ENCODE results near the gene ATP6V1G1. TPM values are rescaled to one million over a fixed set of nuclear protein-coding genes. Genes with fewer than 3 reads are reported as not detected.
A peak's percentile ranks its signal among the peaks of the same experiment; 100 is the strongest.

ATP6V1G1 gene
- total and polyA plus RNA-seq, 2 of the 13 experiments (the other 11 are each of a cell fraction or from before 2014, with no cell fraction given): 108 to 158 TPM

- TF ChIP-seq KDM4B (CRISPR knock-in tag; IDR thresholded peaks at IDR 0.05): peak; percentile 90; the same call in 1 of the 2 replicates
- TF ChIP-seq ZNF563 (CRISPR knock-in tag; IDR thresholded peaks at IDR 0.05): peak; percentile 90
- no peak for TF ChIP-seq U2AF1 (optimal IDR thresholded peaks at IDR 0.05; ENCODE audit: low read depth, low read length)
- 0 out of 2 replicates have a peak, but pooled peaks have one; percentile 2 for TF ChIP-seq ZNF713 (CRISPR knock-in tag; IDR thresholded peaks at IDR 0.05)
- peak; percentile 21; the same call in 1 of the 2 replicates for TF ChIP-seq ZNF609 (CRISPR knock-in tag; IDR thresholded peaks at IDR 0.05; ENCODE audit: borderline replicate concordance)
- TF ChIP-seq ASH2L (IDR thresholded peaks at IDR 0.05; ENCODE audit: insufficient read length, low read depth, low read length): peak; percentile 69
- TF ChIP-seq ZNF773 (CRISPR knock-in tag; IDR thresholded peaks at IDR 0.05; ENCODE audit: borderline replicate concordance): no peak; the same call in 1 of the 2 replicates
- no peak; the same call in 1 of the 2 replicates for TF ChIP-seq ARHGAP35 (CRISPR knock-in tag; IDR thresholded peaks at IDR 0.05; ENCODE audit: borderline replicate concordance)
- peak; percentile 52; the same call in 1 of the 2 replicates for TF ChIP-seq ZBTB38 (CRISPR knock-in tag; IDR thresholded peaks at IDR 0.05)
- TF ChIP-seq TCF12 (IDR thresholded peaks at IDR 0.05): no peak
- no peak for TF ChIP-seq TCF12 (CRISPR knock-in tag; IDR thresholded peaks at IDR 0.05)
- no peak for TF ChIP-seq SRSF9 (IDR thresholded peaks at IDR 0.05; ENCODE audit: borderline replicate concordance, insufficient read depth, low read depth, low read length, poor library complexity, severe bottlenecking)
- TF ChIP-seq PPARG (CRISPR knock-in tag; conservative IDR thresholded peaks at IDR 0.05): no peak
- TF ChIP-seq DNMT3B (CRISPR knock-in tag; conservative IDR thresholded peaks at IDR 0.05): peak; percentile 66; the same call in 1 of the 2 replicates
- TF ChIP-seq GATA4 (IDR thresholded peaks at IDR 0.05; ENCODE audit: borderline replicate concordance, low read depth): peak; percentile 41; the same call in 1 of the 2 replicates
- no peak; the same call in 1 of the 2 replicates for TF ChIP-seq NR2F2 (IDR thresholded peaks at IDR 0.05; ENCODE audit: borderline replicate concordance, low read depth)
- TF ChIP-seq CREM (IDR thresholded peaks at IDR 0.05): peak; percentile 72; the same call in 1 of the 2 replicates
- no peak for TF ChIP-seq CREM (CRISPR knock-in tag; IDR thresholded peaks at IDR 0.05)
- no peak for TF ChIP-seq ZNF441 (CRISPR knock-in tag; IDR thresholded peaks at IDR 0.05; ENCODE audit: borderline replicate concordance)
- TF ChIP-seq JUND (CRISPR knock-in tag; IDR thresholded peaks at IDR 0.05): no peak
- TF ChIP-seq ZFYVE20 (CRISPR knock-in tag; IDR thresholded peaks at IDR 0.05; ENCODE audit: borderline replicate concordance, low read depth): no peak
- 0 out of 2 replicates have a peak, but pooled peaks have one; percentile 18 for TF ChIP-seq PAX8 (CRISPR knock-in tag; IDR thresholded peaks at IDR 0.05; ENCODE audit: borderline replicate concordance)
- TF ChIP-seq ATF7 (IDR thresholded peaks at IDR 0.05): no peak
- TF ChIP-seq ATF7 (CRISPR knock-in tag; IDR thresholded peaks at IDR 0.05): no peak
- peak; percentile 84 for TF ChIP-seq ATF7-NPFF (CRISPR knock-in tag; IDR thresholded peaks at IDR 0.05; ENCODE audit: low read depth)
Measured at GRCh38 chr9:114587345-114588202, at the start of gene ATP6V1G1 (continued).
